Omental fat pad (tissue), 4 donors: ENCODE results near the gene THNSL1. TPM values are rescaled to one million over a fixed set of nuclear protein-coding genes. Genes with fewer than 3 reads are reported as not detected.

Source experiments
- ATAC-seq: fragments of 150-250 bp; one replicate; pipeline ENCODE4 v1.9.1; 2016; ENCODE audit warnings: mild to moderate bottlenecking, moderate library complexity; ENCODE audit not compliant: low FRiP score
- DNase-seq: peaks from one replicate; pipeline ENCODE4 v3.0.0-alpha.2; 2019; ENCODE audit warnings: low spot score
- CTCF ChIP-seq, 3 donors: fragments of 450-650 bp; IDR thresholded peaks; one replicate each; pipeline ENCODE4 v1.5.1; 2016 to 2017; ENCODE audit warnings: antibody characterized with exemption in 3 of 3, mild to moderate bottlenecking in 3 of 3, moderate library complexity in 2 of 3
- total RNA-seq, 4 donors: library from RNA; depleted of rRNA; stranded (reverse); fragments of >200 nt; gene quantifications; one replicate each; pipeline ENCODE4 v1.1.0, GENCODE V29; 2016

The THNSL1 gene
- total RNA-seq, 4 donors from 2014 or later: 0.88 to 2.2 (median 1.4) TPM

GRCh38 chr10:25023278-25023677 is 6.9 kb downstream of the THNSL1 start:
- ATAC-seq: no peak
- DNase-seq: no peak
- no peak for TF ChIP-seq CTCF (IDR thresholded peaks at IDR 0.05)

- TF ChIP-seq CTCF (IDR thresholded peaks at IDR 0.05): no peak
- DNase-seq: no peak
- no peak for ATAC-seq
Observed at GRCh38 chr10:25024528-25024927, 8.1 kb downstream of the THNSL1 start.

- ATAC-seq (no peak), DNase-seq (no peak)
- TF ChIP-seq CTCF (IDR thresholded peaks at IDR 0.05): no peak
Observed at GRCh38 chr10:25026463-25026862, 10.1 kb downstream of the THNSL1 start.

GRCh38 chr10:25028711-25029110 is 12.3 kb downstream of the THNSL1 start:
- no peak for TF ChIP-seq CTCF (IDR thresholded peaks at IDR 0.05)
- no peak for DNase-seq
- no peak for ATAC-seq

GRCh38 chr10:25029519-25029918 is 13.1 kb downstream of the THNSL1 start:
- TF ChIP-seq CTCF (IDR thresholded peaks at IDR 0.05): no peak
- DNase-seq (no peak), ATAC-seq (no peak)

GRCh38 chr10:25036381-25036780 is 20.0 kb downstream of the THNSL1 start:
- no peak for TF ChIP-seq CTCF (IDR thresholded peaks at IDR 0.05)
- ATAC-seq (no peak), DNase-seq (no peak)

GRCh38 chr10:25038325-25038724 is 21.9 kb downstream of the THNSL1 start:
- no peak for ATAC-seq
- TF ChIP-seq CTCF (IDR thresholded peaks at IDR 0.05): no peak

More at GRCh38 chr10:25038325-25038724, 21.9 kb downstream of the THNSL1 start:
- DNase-seq: no peak
